Psoas muscle (tissue), 8 donors: ENCODE data around the gene WDR82. TPM values are rescaled to one million over a fixed set of nuclear protein-coding genes. Genes with fewer than 3 reads are reported as not detected.
A peak's percentile ranks its signal among the peaks of the same experiment; 100 is the strongest.

ENCODE experiments used
- ATAC-seq, 4 donors: fragments of 200-7000 bp; cut with Tn5 transposase; one replicate each; pipeline ENCODE4 v1.9.1; 2020; ENCODE audit warnings: moderate library complexity in 3 of 4, mild to moderate bottlenecking in 2 of 4
- DNase-seq, 2 donors: peaks; one replicate each; pipeline ENCODE4 v3.0.0-alpha.2; 2020
- H3K27ac ChIP-seq: fragments of 200-600 bp; one replicate; pipeline ENCODE4 v1.8.0; 2022
- H3K27me3 ChIP-seq, 3 donors: fragments of 200-600 bp in 1 of 3; one replicate each; pipeline versions ENCODE4 v1.6.1 to v1.8.0; 2013 to 2022; ENCODE audit warnings: low read length in 2 of 3, mild to moderate bottlenecking in 2 of 3, moderate library complexity in 1 of 3; ENCODE audit not compliant: insufficient read depth in 3 of 3
- H3K36me3 ChIP-seq, 2 donors: fragments of 200-600 bp in 1 of 2; one replicate each; pipeline versions ENCODE4 v1.6.1 to v1.8.0; 2013 to 2022; ENCODE audit warnings: low read depth in 1 of 2, mild to moderate bottlenecking in 1 of 2, moderate library complexity in 1 of 2; ENCODE audit not compliant: insufficient read depth in 1 of 2
- H3K4me1 ChIP-seq: fragments of 200-600 bp; one replicate; pipeline ENCODE4 v1.8.0; 2022
- H3K4me3 ChIP-seq: fragments of 200-600 bp; one replicate; pipeline ENCODE4 v1.8.0; 2022; ENCODE audit warnings: mild to moderate bottlenecking
- H3K9me3 ChIP-seq: fragments of 200-600 bp; one replicate; pipeline ENCODE4 v1.8.0; 2022
- CTCF ChIP-seq: fragments of 200-600 bp; IDR thresholded peaks from one replicate; pipeline ENCODE4 v1.8.0; 2022; ENCODE audit warnings: antibody characterized with exemption
- whole genome bisulfite sequencing, 3 donors: extraction: QIAGEN DNeasy Blood & Tissue Kit; methylation state at CpG; one replicate each; pipeline versions ENCODE4 v1.1.6 to v1.1.7; 2013; 5-methylcytosine and 5-hydroxymethylcytosine counted together
- intact Hi-C, 2 donors: fragments of 100-400 bp; cut with DNase I; formaldehyde crosslinking; loops; one replicate each; pipeline versions ENCODE4 v1.11.0 to v1.14.2; 2022
- polyA plus RNA-seq, 3 donors: library from polyadenylated mRNA; stranded (reverse); fragments of 200-250 nt; gene quantifications; one replicate each; pipeline ENCODE4 v1.2.3, GENCODE V29; 2013
- total RNA-seq, 4 donors: library from RNA; stranded (reverse); fragmentation: NEBNext Ultra II Directional in 2 of 4; extraction: Animal tissue kit (Norgen Biotek cat#: 25700) in 2 of 4; gene quantifications; one replicate each; pipeline versions ENCODE4 v1.2.1 to v1.2.4, GENCODE V29; 2021 to 2023
- donor health status: healthy with polysubstance abuse.
- donor health status: DM: no; HTN: no; CAD: no; lungs with moderate emphysema.
- donor health status: Bipolar disorder and iron deficiency.
- donor health status: healthy.
- donor health status: DM: yes; HTN: yes; CAD: no.
- donor health status: DM: no; HTN: no; CAD: no.
- donor health status: DM: no; HTN: no; CAD: no.
- donor health status: DM: yes; HTN: yes; CAD: no.

WDR82 gene
- total and polyA plus RNA-seq, 7 donors: 46.1 to 96.7 (median 84.0) TPM

GRCh38 chr3:52218454-52218853 lies 60.0 kb downstream of the WDR82 start:
- Histone ChIP-seq H3K9me3 (no peaks in the 10 kb centered on the region), H3K4me1 (peaks cover 25% of the 10 kb centered on the region), H3K27ac (peak overlapping the region; percentile 66), H3K4me3 (peak overlapping the region; percentile 37), H3K27me3 (no peaks in the 10 kb centered on the region), H3K36me3 (peaks cover 0 to 25% of the 10 kb centered on the region in 2 donors)
- DNase-seq (peak in 1 of 2 donors; percentile 39), ATAC-seq (no peak)
- TF ChIP-seq CTCF: no peak
- intact Hi-C loops: no loop called here
- WGBS, 3 donors: 70 to 76% (median 73%) methylated on average over 12 of the region's 12 CpGs

GRCh38 chr3:52218026-52218425 lies 60.4 kb downstream of the WDR82 start:
- ATAC-seq (no peak), DNase-seq (no peak)
- H3K27ac ChIP-seq: peak overlapping the region; percentile 66
- intact Hi-C loops: no loop called here
- H3K36me3 ChIP-seq: peaks cover 0 to 30% of the 10 kb centered on the region in 2 donors
- no peaks in the 10 kb centered on the region for H3K9me3 ChIP-seq
- WGBS, 3 donors: 64 to 77% (median 70%) methylated on average over 3 of the region's 3 CpGs
- H3K4me1 ChIP-seq: peaks cover 25% of the 10 kb centered on the region
- H3K27me3 ChIP-seq: no peaks in the 10 kb centered on the region
- TF ChIP-seq CTCF: no peak
- H3K4me3 ChIP-seq: peak overlapping the region; percentile 37

- WGBS, 3 donors: 57 to 63% (median 61%) methylated on average over 10 of the region's 10 CpGs
- peak overlapping the region; percentile 66 for H3K27ac ChIP-seq
- no peaks in the 10 kb centered on the region for H3K9me3 ChIP-seq
- no peaks in the 10 kb centered on the region for H3K27me3 ChIP-seq
- no peak for TF ChIP-seq CTCF
- H3K36me3 ChIP-seq: peaks cover 0 to 36% of the 10 kb centered on the region in 2 donors
- ATAC-seq (no peak), DNase-seq (no peak)
- intact Hi-C loops: loop anchor here in 1 of 2 donors (1.0 kb wide), 1 partner anchor 63 kb away; the partner anchor contains the start of gene POC1A
- H3K4me3 ChIP-seq: peak overlapping the region; percentile 37
- peaks cover 25% of the 10 kb centered on the region for H3K4me1 ChIP-seq
These were observed 61.0 kb downstream of the WDR82 start for GRCh38 chr3:52217409-52217805.

GRCh38 chr3:52216585-52217408 lies 61.7 kb downstream of the WDR82 start:
- intact Hi-C loops: loop anchor here in 1 of 2 donors (1.0 kb wide), 1 partner anchor 62 kb away; the partner anchor contains the start of gene POC1A
- H3K27me3 ChIP-seq: no peaks in the 10 kb centered on the region
- 16 to 19% (median 18%) methylated on average over 13 of the region's 13 CpGs for WGBS, 3 donors
- no peak overlapping the region for H3K4me3 ChIP-seq
- H3K4me1 ChIP-seq: peaks cover 25% of the 10 kb centered on the region
- DNase-seq (peak; percentile 74 to 90), ATAC-seq (peak; percentile 81 to 88 (median 84))
- no peak for TF ChIP-seq CTCF
- peak overlapping the region; percentile 66 for H3K27ac ChIP-seq
- H3K9me3 ChIP-seq: no peaks in the 10 kb centered on the region
- peaks cover 0 to 42% of the 10 kb centered on the region in 2 donors for H3K36me3 ChIP-seq
